ENCODE measurements around the gene ACAD10.
A peak's percentile ranks its signal among the peaks of the same experiment; 100 is the strongest.

The ACAD10 gene

GRCh38 chr12:111685811-111686573 lies at the start of gene ACAD10, which contains the start of gene BRAP:
Gene ACAD10, plus strand, starts transcription at chr12:111686053. Its CDS starts 6,657 bp downstream, at chr12:111692710.
Gene BRAP, minus strand, starts transcription at chr12:111685956. Its CDS starts 164 bp downstream, at chr12:111685792.
- peak within 1 kb of the TSS; percentile 64 for H3K4me3 ChIP-seq (ENCODE audit: low read depth, low read length)
- no peak for TF ChIP-seq CTCF (conservative IDR thresholded peaks at IDR 0.05; ENCODE audit: low read depth, low read length)
- peak; percentile 96 for DNase-seq (ENCODE audit: low read depth)

- DNase-seq (ENCODE audit: low read depth): peak; percentile 70
- H3K4me3 ChIP-seq (ENCODE audit: low read depth, low read length): peak overlapping the region; percentile 22
- TF ChIP-seq CTCF (conservative IDR thresholded peaks at IDR 0.05; ENCODE audit: low read depth, low read length): no peak
Observed at GRCh38 chr12:111636209-111636945, 49.5 kb upstream of the ACAD10 start.

GRCh38 chr12:111638556-111638955 lies 47.3 kb upstream of the ACAD10 start:
- DNase-seq (ENCODE audit: low read depth): peak; percentile 29
- TF ChIP-seq CTCF (conservative IDR thresholded peaks at IDR 0.05; ENCODE audit: low read depth, low read length): no peak
- no peak overlapping the region for H3K4me3 ChIP-seq (ENCODE audit: low read depth, low read length)

GRCh38 chr12:111640506-111640905 lies 45.3 kb upstream of the ACAD10 start:
- no peak overlapping the region for H3K4me3 ChIP-seq (ENCODE audit: low read depth, low read length)
- DNase-seq (ENCODE audit: low read depth): no peak
- TF ChIP-seq CTCF (conservative IDR thresholded peaks at IDR 0.05; ENCODE audit: low read depth, low read length): no peak

- no peak overlapping the region for H3K4me3 ChIP-seq (ENCODE audit: low read depth, low read length)
- peak; percentile 57 for TF ChIP-seq CTCF (conservative IDR thresholded peaks at IDR 0.05; ENCODE audit: low read depth, low read length)
- no peak for DNase-seq (ENCODE audit: low read depth)
Observed at GRCh38 chr12:111642681-111643426, 43.0 kb upstream of the ACAD10 start.

- peak; percentile 63 for DNase-seq (ENCODE audit: low read depth)
- TF ChIP-seq CTCF (conservative IDR thresholded peaks at IDR 0.05; ENCODE audit: low read depth, low read length): no peak
- H3K4me3 ChIP-seq (ENCODE audit: low read depth, low read length): no peak overlapping the region
Observed at GRCh38 chr12:111643427-111643826, 42.4 kb upstream of the ACAD10 start.

Measured in choroid plexus epithelial cell (primary cell).